ENCODE measurements around the gene PDLIM5.

Gene PDLIM5

DNA sequence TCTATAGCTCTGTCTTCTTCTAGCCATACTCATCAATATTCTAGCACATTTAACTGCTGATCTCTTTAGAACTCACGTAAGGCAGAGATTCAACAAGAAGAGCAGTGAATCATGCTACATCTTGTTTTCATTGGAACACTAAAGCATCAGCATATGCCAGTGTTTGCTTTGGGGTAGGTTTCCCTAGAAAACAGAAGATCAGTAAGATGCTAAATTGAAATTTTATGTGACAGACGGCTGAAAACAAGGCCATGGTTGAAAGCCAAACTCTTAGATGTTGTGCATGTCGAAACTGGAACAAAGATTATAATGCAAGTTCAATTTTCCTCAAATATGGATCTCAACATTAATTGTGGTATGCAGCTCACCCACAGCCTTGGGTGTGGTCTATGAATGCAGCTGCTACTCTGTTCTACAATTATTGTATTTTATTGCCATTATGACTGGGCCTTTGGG, 107.6 kb downstream of the PDLIM5 start:
- DNase-seq (ENCODE audit: low spot score): no peak

DNA sequence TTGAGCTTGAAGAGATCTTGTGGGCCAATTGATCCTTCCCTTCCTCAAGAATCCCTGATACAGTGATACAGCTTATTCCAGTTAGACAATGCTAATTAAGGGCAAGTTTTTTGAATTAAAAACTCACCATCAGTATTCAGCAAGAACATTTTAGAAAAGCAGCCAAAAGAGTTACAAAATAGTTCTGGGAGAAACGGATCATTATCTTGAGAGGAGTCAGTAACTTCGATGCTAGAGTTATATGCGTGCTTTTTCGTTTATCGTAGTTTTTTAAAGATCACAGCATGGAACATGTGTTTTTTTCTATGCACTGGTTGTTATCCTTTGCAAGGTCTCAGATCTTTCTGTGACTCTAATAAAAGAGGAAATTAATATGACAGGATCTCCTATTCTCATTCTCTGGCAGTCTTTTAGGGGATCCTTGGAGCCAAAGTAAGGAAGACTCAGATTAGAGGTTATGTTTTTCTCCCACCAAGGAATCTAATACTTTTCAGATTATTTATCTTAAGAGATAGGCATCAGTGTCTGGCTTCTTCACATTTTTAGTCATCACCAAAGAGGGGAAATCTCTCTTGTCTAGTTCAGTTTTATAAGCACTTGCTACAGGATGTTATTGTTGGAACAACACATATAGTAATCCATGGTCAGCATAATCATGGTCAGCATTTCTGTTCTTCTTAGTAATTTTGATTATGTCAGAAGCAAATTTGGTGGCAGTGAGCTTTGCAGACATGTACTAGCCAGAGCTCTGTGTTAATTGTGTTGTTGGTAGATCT, 109.7 kb downstream of the PDLIM5 start:
- no peak for DNase-seq (ENCODE audit: low spot score)

DNA sequence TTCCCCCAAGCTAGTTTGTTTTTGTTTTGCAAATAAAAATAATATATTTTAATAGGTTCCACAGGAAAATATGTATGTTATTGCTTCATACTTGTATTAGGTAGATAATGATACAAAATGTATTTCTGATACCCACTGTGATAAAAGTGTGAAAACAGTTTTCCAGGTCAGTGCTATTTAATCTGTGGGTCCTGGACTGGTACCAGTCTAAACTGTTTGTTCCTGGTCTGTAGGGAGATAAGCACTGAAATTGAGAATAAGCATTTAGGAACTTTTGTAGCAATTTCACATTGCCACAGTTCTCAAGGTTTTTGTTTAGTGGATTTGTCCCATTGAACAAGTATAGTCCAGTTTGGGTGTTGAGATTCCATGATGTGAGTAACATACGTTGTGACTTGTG, 110.5 kb downstream of the PDLIM5 start:
- DNase-seq (ENCODE audit: low spot score): no peak

DNA sequence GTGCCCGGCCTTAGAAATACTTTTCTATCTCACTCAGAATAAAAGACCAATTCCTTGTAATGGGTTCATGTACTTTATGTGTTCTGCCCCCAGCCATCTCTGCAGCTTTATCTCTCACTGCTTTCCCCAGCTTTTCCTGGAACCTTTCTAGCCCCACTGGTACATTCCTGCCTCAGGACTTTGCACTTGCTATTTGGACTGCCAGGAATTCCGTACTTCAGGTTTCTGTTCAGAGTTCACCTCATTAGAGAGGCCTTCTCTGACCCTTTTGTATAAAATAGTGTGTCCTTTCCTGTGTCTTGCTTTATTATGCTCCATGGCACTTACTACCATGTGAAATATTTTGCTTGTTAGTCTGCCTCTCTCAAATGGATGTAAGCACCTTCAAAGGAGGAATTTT, 112.5 kb downstream of the PDLIM5 start:
- no peak for DNase-seq (ENCODE audit: low spot score)

DNA sequence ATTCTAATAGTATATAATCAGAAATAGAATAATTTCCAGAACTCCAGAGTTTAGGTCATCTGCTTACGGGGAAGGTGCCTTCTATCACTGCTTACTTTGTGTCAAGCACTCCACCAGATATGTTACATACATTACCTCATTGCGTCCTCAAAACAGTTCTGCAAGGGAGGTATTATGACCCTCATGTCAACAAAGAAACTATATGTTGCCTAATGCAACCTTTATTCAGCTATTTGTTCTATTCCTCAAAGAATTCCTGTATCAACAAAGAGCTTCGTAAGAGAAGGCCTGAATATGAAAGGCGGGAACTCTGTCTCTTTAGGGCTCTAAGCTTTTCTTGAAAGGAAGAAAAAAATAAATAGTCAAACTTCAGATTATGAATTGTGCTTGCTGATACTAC, 114.7 kb downstream of the PDLIM5 start:
- no peak for DNase-seq (ENCODE audit: low spot score)

DNA sequence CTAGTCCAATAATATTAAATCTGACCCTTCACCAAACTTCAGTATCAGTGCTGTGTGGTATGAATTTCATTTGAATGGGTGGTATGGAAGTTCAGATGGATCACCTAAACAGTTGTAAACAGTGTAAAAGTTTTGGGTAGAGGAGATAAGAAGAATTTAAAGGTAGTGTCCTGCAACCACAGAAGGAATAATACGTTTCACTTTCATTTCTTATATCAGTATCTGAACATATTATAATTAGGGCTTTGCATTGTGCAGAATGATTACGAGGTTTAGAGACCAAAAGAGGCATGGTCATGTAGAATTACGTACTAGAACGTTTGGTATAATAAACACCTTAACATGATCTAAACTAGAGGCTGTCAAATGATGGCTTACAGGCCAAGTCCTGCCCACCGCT, 116.1 kb downstream of the PDLIM5 start:
- no peak for DNase-seq (ENCODE audit: low spot score)

DNA sequence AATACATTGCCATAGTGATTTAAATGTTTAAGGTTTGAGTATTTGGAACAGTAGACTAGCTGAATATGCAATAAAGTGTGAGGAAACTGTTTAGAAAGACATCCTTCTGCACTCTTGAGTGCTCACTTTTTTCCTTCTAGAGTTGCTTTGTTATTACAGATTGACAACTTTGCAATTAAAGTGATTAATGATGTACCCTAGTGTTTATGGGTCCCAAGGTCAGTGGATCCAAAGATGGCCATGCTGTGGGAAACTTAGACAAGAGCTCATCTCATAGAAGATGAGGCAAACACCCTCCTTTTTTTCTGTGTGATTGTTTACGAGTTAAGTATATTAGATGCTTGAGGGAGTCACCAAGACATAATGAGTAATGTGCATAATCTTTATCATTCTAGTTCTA, 118.8 kb downstream of the PDLIM5 start:
- no peak for DNase-seq (ENCODE audit: low spot score)

DNA sequence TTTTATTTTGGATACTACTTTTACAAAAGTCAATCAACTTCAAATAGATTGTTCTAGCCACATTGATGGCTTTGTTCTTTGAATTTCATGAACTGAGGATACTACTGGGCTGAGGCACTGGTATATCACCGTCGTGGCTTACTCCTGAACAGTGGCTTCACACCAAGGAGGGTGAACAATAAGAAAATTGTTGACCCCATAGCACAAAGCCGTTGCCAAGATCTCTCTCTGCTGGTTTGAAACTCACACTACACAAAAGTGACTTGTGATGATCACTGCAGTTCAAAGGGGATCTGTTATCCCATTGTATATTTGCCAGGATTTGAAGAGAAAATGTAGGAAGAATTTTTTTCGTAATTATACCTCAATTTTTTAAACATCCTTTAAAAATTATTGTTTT, 119.6 kb downstream of the PDLIM5 start:
- DNase-seq (ENCODE audit: low spot score): no peak

DNA sequence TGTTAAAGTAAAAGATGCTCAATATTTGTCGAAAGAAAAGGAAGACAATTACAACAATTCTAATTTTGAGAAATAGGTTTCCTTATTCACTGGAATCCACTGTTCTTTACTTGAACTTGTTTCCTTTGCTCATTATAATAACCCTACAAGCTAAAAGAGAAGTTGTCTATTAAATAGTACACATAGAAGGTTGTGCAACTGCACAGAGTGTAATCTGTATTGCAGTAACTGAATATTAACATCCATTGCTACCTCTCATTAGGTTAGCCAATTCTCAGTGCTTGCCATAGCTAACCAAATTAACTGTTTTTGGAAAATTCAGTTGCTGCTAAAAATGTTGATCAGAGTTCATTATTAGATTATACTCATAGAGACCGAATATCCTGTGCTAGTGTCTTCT, 120.0 kb downstream of the PDLIM5 start:
- no peak for DNase-seq (ENCODE audit: low spot score)

DNA sequence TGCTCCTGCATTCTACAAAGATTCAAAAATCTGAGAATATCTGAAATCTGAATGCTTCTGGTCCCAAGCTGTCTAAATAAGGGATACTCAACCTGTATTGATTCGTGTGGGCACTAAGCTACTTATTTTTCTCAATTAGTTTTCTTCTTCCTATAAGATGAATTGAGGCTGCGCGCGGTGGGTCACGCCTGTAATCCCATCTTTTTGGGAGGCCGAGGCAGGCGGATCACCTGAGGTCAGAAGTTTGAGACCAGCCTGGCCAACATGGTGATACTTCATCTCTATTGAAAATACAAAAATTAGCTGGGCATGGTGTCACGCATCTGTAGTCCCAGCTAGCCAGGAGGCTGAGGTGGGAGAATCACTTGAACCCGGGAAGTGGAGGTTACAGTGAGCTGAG, 122.3 kb downstream of the PDLIM5 start:
- DNase-seq (ENCODE audit: low spot score): no peak

DNA sequence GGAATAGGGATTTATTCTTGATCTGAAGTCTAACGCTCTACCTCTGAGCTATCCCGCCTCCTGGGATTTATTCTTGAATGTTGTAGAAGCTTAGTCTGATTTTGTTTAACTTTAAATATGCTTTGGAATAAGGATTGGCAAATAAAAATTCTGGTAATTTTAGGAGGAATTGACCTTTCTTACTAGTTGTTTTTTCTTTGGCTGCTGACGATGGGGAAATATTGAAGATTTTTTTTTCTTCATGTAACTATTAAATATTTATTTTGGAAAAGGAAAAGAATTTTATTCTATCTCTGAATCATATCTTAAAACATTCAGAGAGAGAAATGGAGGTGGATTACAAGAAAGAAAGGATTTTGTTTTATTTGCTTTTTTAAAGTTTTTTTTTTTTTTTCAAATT, 122.9 kb downstream of the PDLIM5 start:
- DNase-seq (ENCODE audit: low spot score): no peak

DNA sequence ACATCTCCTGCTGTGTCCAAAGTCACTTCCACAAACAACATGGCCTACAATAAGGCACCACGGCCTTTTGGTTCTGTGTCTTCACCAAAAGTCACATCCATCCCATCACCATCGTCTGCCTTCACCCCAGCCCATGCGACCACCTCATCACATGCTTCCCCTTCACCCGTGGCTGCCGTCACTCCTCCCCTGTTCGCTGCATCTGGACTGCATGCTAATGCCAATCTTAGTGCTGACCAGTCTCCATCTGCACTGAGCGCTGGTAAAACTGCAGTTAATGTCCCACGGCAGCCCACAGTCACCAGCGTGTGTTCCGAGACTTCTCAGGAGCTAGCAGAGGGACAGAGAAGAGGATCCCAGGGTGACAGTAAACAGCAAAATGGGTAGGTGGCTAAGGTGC, 123.9 kb downstream of the PDLIM5 start:
- peak; percentile 10 for DNase-seq (ENCODE audit: low spot score)

DNA sequence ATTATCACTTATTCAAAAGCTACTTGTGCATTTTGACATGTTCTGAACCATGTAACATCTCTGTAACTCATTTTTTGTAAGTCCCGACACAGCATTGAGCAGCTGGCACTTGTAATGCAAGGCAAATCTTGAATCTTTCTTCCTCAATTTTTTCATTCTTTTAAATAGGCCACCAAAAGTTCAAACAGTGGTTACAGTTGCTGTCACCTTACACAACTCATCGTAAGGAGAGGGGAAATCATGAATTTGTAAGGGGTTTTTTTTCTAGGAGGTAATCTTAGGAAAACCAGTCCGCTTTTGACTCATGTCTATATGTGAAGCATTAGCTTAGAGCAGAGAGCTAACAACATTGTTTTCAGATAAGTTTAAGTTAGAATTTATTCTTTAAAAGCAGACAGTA, 124.5 kb downstream of the PDLIM5 start:
- no peak for DNase-seq (ENCODE audit: low spot score)

DNA sequence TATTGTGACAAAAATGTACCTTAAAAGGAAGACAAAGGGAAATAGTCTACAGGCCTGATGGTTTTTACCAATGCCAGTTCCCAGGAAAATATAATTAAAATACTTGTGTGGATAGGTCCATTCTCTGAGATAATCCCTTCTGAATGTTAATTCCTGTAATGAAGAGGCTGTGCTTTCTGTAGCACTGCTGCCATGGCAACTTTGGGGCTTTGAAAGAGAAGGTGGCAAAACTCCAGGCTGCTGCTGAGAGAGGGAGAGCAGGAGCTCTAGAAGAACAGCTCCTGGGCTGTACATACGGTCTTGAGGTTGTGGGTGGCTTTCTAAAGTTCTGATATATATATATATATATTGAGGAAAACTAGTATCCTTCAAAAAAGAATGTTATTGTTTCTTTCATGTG, 125.4 kb downstream of the PDLIM5 start:
- peak; percentile 22 for DNase-seq (ENCODE audit: low spot score)

DNA sequence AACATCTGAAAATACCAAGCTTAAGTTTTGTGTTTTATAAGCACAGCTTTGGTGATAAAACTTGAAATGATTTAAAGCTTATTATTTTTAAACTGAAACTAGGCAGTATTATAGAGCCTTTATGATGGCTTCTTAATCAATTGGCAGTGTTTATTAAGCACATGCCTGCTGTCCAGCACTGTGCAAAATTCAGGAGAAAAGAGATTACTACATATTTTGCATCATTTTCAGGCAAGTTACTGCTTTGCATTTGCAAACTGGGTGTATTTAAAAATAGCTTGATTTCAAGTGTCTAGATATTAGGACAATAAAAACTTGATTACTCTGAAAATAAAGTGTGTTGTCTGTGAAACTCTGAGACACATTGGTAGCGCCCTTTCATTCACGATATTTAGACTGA, 126.5 kb downstream of the PDLIM5 start:
- DNase-seq (ENCODE audit: low spot score): no peak

DNA sequence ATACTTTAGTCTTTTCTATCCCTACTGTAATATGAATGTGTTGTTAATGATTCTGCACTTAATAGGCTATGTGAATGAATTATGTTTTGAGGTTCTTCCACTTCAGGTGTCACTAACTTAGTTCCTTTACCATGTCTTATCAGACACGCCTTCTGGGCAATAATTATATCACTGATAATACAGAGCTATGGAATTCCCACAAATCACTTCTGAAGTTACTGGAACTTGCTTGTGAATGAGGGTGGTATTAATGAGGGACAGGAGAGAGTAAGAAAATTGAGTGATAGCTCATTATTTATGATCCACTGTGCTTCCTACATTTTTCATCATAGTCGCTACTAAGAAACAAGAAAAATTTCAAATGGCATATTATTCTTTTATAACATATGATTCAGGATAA, 130.0 kb downstream of the PDLIM5 start:
- no peak for DNase-seq (ENCODE audit: low spot score)

DNA sequence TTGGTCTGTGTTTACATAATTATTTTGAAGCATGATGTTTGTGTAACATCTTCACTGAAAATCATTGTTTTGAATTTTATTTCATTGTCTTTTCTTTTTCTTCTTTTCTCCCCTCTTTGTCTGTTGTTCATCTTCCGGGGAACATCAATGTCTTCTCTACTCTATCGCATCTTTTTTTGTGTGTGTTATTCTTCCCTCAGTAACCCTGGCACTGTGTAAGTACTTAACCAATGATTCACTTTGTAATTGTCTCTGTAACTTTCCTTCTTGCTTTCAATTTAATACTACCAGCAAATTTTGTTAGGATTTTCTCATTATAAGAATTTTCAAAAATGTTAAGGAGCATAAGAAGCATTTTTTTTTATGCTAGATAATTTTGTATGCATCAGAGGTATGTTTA, 130.8 kb downstream of the PDLIM5 start:
- no peak for DNase-seq (ENCODE audit: low spot score)

DNA sequence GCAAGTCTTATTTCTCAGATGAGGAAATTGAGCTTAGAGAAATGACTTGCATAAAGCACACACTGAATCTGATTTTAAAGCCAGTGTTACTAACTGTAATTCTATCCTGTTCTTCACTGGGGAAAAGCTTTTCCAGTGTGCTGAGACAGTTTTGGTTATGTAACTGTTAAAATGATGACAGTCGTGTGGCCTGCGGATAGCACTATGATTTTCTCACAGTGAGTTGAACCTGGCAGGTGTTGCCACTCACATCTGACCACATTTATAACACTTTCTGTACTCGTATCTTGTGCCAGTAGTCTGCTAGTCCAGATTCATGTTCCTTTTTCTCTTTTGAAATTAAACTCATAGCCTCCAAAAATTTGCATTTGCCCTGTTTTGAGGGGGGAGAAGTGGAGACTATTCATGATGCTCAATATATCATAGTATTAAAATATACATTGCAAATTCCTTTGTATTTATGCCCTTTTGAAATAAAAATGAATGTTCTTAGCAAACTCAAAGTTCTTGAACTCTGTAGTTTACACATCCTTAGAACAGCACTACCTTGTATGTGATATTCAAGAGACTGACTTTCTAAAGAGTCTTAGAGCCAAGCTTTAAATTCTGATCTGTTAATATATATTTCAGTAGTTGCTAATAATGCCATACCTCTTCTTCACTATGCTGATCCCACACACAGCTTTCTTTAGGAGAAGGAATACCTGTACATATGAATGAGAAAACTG, 132.3 kb downstream of the PDLIM5 start:
- DNase-seq (ENCODE audit: low spot score): no peak

DNA sequence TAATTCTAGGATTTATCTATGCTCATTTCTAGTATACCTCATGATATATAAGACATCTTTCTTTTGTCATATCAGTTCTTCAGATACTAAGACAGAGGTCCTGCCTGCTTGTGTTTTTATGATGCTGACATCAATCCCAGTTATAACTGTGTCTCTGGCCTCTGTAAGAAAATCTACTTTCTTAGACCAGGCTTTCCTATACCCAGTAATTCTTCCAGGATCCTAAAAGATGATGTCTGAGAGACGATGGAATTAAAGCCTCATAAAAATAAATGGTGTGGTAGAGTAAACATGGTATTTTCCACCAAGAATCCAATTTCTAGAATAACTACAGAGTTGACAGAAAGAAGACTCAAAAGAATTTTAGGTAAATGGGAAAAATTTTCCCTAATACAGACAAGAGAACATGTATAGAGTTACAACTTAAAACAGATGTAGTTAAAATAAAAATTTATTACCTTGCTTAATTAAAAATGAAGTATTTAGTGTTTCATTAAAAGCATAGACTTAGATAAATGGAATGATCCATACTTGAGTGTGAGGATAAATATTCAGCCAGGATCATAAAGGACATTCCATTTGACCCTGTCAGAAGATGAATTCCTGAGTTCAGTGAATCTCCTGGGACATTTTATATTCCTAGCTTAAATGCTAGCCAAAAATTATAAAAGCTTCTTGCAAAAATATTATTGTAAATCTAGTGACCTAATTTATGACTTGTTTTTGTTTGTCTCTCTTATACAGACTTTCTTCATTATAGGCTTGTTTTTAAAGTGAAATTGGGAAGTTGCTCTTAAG, 137.4 kb downstream of the PDLIM5 start:
- DNase-seq (ENCODE audit: low spot score): no peak

DNA sequence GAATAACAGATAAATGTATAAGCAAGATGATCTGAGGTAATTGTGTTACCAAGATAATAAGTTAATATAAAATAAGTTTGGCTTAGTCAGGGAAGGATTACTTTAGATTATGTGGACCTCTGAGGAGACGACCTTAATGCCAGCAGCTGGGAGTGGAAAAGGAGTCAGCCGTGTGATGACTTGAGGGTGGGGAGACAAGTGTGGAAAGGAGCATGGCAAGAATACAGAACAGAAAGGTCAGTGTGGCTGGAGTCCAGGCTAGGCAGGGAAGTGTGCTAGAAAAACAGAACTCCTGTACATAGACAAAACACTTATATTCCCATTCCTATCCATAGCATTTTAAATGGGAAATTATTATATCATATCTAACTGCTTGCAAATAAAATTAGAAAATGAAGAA, 138.8 kb downstream of the PDLIM5 start:
- no peak for DNase-seq (ENCODE audit: low spot score)

DNA sequence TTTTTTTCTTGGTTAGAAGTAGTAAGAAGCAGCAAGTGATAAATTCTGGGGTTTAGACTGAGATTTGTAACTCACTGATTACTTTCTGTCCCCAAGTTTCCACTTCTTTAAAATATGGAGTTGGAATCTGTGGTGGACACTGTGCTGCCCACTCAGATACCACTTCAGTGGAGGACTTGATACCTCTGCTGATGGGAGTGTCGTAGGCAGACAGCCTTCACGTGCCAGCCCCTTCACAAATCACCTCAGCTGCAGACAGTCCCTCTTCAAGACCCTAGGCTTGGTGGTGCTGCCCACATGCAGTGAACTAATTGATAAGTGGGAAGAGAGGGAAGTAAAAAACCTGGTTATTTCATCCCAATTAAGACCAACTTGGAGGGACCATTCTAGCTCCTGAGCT, 139.5 kb downstream of the PDLIM5 start:
- no peak for DNase-seq (ENCODE audit: low spot score)

DNA sequence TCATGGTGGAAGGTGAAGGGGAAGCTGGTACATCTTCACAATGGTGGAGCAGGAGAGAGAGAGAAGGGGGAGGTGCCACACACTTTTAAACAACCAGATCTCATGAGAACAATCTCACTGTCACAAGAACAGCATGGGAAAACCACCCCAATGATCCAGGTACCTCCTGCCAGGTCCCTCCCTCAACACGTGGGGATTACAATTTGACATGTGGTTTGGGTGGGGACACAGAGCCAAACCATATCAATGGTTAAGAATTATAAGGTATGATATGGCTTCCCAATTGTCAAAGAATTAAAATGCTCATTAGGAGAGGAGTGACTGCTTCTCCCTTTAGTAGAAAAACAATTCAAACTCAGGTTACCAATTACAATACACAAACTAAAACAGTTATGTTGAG, 143.3 kb downstream of the PDLIM5 start:
- no peak for DNase-seq (ENCODE audit: low spot score)
